B cell (primary cell): ENCODE data around the gene KRTCAP2. TPM values are rescaled to one million over a fixed set of nuclear protein-coding genes. Genes with fewer than 3 reads are reported as not detected.
A peak's percentile ranks its signal among the peaks of the same experiment; 100 is the strongest.
"Not testable (repeated sequence)": the region's sequence is repeated elsewhere in the genome, so short reads cannot be mapped to it uniquely, and the experiment has no call there.

Source experiments
- ATAC-seq: fragments of 200-7000 bp; cut with Tn5 transposase; one replicate; pipeline ENCODE4 v1.10.0; 2021; ENCODE audit warnings: low read depth, mild to moderate bottlenecking, moderate number of reproducible peaks, moderate library complexity
- CTCF ChIA-PET: fragments of 350-600 bp; sonication (Branson Sonifier 250); formaldehyde crosslinking; loops from one replicate; lab custom pipeline; 2021; ENCODE audit warnings: antibody characterized with exemption, inconsistent platforms; lab: Charles Lee
- POLR2A ChIA-PET: fragments of 350-600 bp; sonication (Branson Sonifier 250); formaldehyde crosslinking; loops from one replicate; lab custom pipeline; 2021; ENCODE audit warnings: antibody characterized with exemption; lab: Charles Lee
- DNase-seq: peaks from one replicate; pipeline ENCODE4 v3.0.0; 2013
- H2AFZ ChIP-seq: 2 replicates; pipeline ENCODE4 v1.6.1; 2012; ENCODE audit warnings: mild to moderate bottlenecking, low read depth, low read length; ENCODE audit not compliant: insufficient read depth, poor library complexity, severe bottlenecking
- H3K27ac ChIP-seq, 2 donors: 1 replicate in 1 of 2; 2 replicates in 1 of 2; pipeline ENCODE4 v1.5.1; 2012 to 2013; ENCODE audit warnings: low read length in 2 of 2, mild to moderate bottlenecking in 2 of 2, moderate library complexity in 1 of 2
- H3K27me3 ChIP-seq, 4 experiments: fragments of 200-600 bp in 1 of 4; sonication (generic) in 1 of 4; replicated peaks in 1 of 4; 1 replicate in 2 of 4; 2 replicates in 2 of 4; pipeline versions ENCODE4 v1.6.1 to v1.7.0; 2013 to 2016; ENCODE audit warnings: low read length in 3 of 4, mild to moderate bottlenecking in 2 of 4, mixed read lengths in 1 of 4, moderate library complexity in 1 of 4; ENCODE audit not compliant: insufficient read depth in 4 of 4, control insufficient read depth in 3 of 4; ENCODE audit errors: control extremely low read depth in 1 of 4
- H3K36me3 ChIP-seq, 2 experiments: replicated peaks in 1 of 2; 1 replicate in 1 of 2; 2 replicates in 1 of 2; pipeline versions ENCODE4 v1.6.1 to v1.7.1; 2013; ENCODE audit warnings: low read length in 1 of 2; ENCODE audit not compliant: insufficient read depth in 2 of 2, control insufficient read depth in 1 of 2; ENCODE audit errors: control extremely low read depth in 1 of 2, extremely low read depth in 1 of 2
- H3K4me1 ChIP-seq, 2 donors: fragments of 200-600 bp in 1 of 2; sonication (generic) in 1 of 2; 1 replicate in 1 of 2; 2 replicates in 1 of 2; pipeline versions ENCODE4 v1.5.1 to v1.6.1; 2013 to 2017; ENCODE audit warnings: low read length in 2 of 2; ENCODE audit not compliant: control insufficient read depth in 2 of 2, insufficient read depth in 2 of 2
- H3K4me2 ChIP-seq: replicated peaks from 2 replicates; pipeline ENCODE3; 2012; ENCODE audit warnings: mild to moderate bottlenecking, low read depth, low read length; ENCODE audit not compliant: poor library complexity, severe bottlenecking
- H3K4me3 ChIP-seq, 5 experiments: fragments of 200-600 bp in 1 of 5; sonication (generic) in 1 of 5; 1 replicate in 3 of 5; 2 replicates in 2 of 5; pipeline versions ENCODE4 v1.5.1 to v1.7.0; 2011 to 2016; ENCODE audit warnings: low read length in 4 of 5, mild to moderate bottlenecking in 4 of 5, low read depth in 2 of 5, control low read depth in 1 of 5, moderate library complexity in 1 of 5; ENCODE audit not compliant: insufficient read depth in 1 of 5; ENCODE audit errors: control extremely low read depth in 1 of 5, extremely low read depth in 1 of 5
- H3K79me2 ChIP-seq: fragments of 200-600 bp; sonication (generic); one replicate; pipeline ENCODE4 v1.6.0; 2016; ENCODE audit warnings: low read length; ENCODE audit not compliant: control insufficient read depth, insufficient read depth
- H3K9ac ChIP-seq: fragments of 200-600 bp; sonication (generic); 2 replicates; pipeline ENCODE4 v1.6.1; 2017; ENCODE audit warnings: mild to moderate bottlenecking, low read length, moderate library complexity
- H3K9me3 ChIP-seq, 3 donors: one replicate each; pipeline versions ENCODE4 v1.6.1 to v1.7.1; 2013; ENCODE audit warnings: low read length in 2 of 3; ENCODE audit not compliant: control insufficient read depth in 2 of 3, insufficient read depth in 1 of 3; ENCODE audit errors: control extremely low read depth in 1 of 3
- H4K20me1 ChIP-seq: 2 replicates; pipeline ENCODE4 v1.6.0; 2012; ENCODE audit warnings: mild to moderate bottlenecking, low read length; ENCODE audit not compliant: insufficient read depth, control insufficient read depth, poor library complexity, severe bottlenecking
- H3K27ac Mint-ChIP-seq: one replicate; pipeline ENCODE4 v1.8.0; 2021; ENCODE audit warnings: mixed read lengths
- H3K27me3 Mint-ChIP-seq: one replicate; pipeline ENCODE4 v1.8.0; 2021; ENCODE audit warnings: mixed read lengths
- H3K4me1 Mint-ChIP-seq: one replicate; pipeline ENCODE4 v1.8.0; 2021; ENCODE audit warnings: mixed read lengths
- H3K4me3 Mint-ChIP-seq: one replicate; pipeline ENCODE4 v1.8.0; 2021; ENCODE audit warnings: mixed read lengths
- H3K9me3 Mint-ChIP-seq: one replicate; pipeline ENCODE4 v1.8.0; 2022; ENCODE audit warnings: mixed read lengths; ENCODE audit not compliant: insufficient read depth
- EZH2 ChIP-seq: IDR thresholded peaks from 2 replicates; pipeline ENCODE4 v1.6.1; 2012; ENCODE audit warnings: borderline replicate concordance, low read depth, mild to moderate bottlenecking, moderate library complexity, low read length; ENCODE audit not compliant: insufficient read depth, poor library complexity, severe bottlenecking
- WGBS: methylation state at CpG from one replicate; pipeline ENCODE4 v1.1.5; 2013; ENCODE audit warnings: missing lambda C conversion rate; ENCODE audit not compliant: insufficient coverage; 5-methylcytosine and 5-hydroxymethylcytosine counted together
- intact Hi-C: fragments of 100-400 bp; cut with micrococcal nuclease; formaldehyde crosslinking; loops from one replicate; pipeline ENCODE4 v1.10.0; 2022
- polyA minus RNA-seq: library from RNA; depleted of rRNA, polyadenylated mRNA; stranded (reverse); fragments of >200 nt; gene quantifications from 2 replicates; pipeline ENCODE4 v1.2.3, GENCODE V29; 2012
- polyA plus RNA-seq: library from polyadenylated mRNA; depleted of rRNA; stranded (reverse); fragments of >200 nt; gene quantifications from 2 replicates; pipeline ENCODE4 v1.2.3, GENCODE V29; 2012
- total RNA-seq, 2 donors: library from RNA; stranded (reverse); fragments of 120-200 nt in 1 of 2; gene quantifications; 1 replicate in 1 of 2; 2 replicates in 1 of 2; pipeline versions ENCODE4 v1.2.3 to v1.2.4, GENCODE V29; 2013 to 2022
- TF ChIP-seq, protein P1 (sequence below): fragments of 200-600 bp; IDR thresholded peaks from one replicate; pipeline ENCODE4 v1.8.0; 2022; ENCODE audit warnings: antibody characterized with exemption, mild to moderate bottlenecking

KRTCAP2 gene
- 136 and 151 TPM in 2 replicates for total RNA-seq
- total RNA-seq (2013): 99.6 TPM
- polyA plus RNA-seq: 190 and 259 TPM in 2 replicates
- polyA minus RNA-seq: 95.3 and 110 TPM in 2 replicates

- DNase-seq (peak; percentile 95), ATAC-seq (peak; percentile 85)
- TF ChIP-seq EZH2: no peak
- TF ChIP-seq, protein P1, sequence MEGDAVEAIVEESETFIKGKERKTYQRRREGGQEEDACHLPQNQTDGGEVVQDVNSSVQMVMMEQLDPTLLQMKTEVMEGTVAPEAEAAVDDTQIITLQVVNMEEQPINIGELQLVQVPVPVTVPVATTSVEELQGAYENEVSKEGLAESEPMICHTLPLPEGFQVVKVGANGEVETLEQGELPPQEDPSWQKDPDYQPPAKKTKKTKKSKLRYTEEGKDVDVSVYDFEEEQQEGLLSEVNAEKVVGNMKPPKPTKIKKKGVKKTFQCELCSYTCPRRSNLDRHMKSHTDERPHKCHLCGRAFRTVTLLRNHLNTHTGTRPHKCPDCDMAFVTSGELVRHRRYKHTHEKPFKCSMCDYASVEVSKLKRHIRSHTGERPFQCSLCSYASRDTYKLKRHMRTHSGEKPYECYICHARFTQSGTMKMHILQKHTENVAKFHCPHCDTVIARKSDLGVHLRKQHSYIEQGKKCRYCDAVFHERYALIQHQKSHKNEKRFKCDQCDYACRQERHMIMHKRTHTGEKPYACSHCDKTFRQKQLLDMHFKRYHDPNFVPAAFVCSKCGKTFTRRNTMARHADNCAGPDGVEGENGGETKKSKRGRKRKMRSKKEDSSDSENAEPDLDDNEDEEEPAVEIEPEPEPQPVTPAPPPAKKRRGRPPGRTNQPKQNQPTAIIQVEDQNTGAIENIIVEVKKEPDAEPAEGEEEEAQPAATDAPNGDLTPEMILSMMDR: peak; percentile 89
- Mint-ChIP-seq H3K27me3 (no peaks in the 10 kb centered on the region), H3K4me1 (peaks cover 40% of the 10 kb centered on the region), H3K9me3 (no peaks in the 10 kb centered on the region), H3K27ac (peak within 1 kb of the TSS; percentile 98), H3K4me3 (peak within 1 kb of the TSS; percentile 97)
- H3K9ac ChIP-seq: peak within 1 kb of the TSS; percentile 91
- peak within 1 kb of the TSS; percentile 27 to 95 (median 73) for H3K4me3 ChIP-seq
- peaks cover 42% of the 10 kb centered on the region for H3K79me2 ChIP-seq
- CTCF ChIA-PET: interaction anchor here (0.6 to 12.7 kb wide), 42 partner anchors 9 to 420 kb away, joined by 3 to 307 read pairs (median 4); partner anchors contain the start of genes ADAM15, EFNA3, EFNA4 and FLAD1
- under 1% methylated on average over 56 of the region's 57 CpGs for WGBS
- POLR2A ChIA-PET: interaction anchor here (0.6 to 2.1 kb wide), 15 partner anchors 12 to 900 kb away, joined by 3 to 10 read pairs (median 4); partner anchors contain the start of genes DPM3, EFNA1, HAX1 and SLC50A1
- H3K27ac ChIP-seq: peak within 1 kb of the TSS; percentile 89 to 92
- no peaks in the 10 kb centered on the region for H3K27me3 ChIP-seq
- no peaks in the 10 kb centered on the region for H4K20me1 ChIP-seq
- H3K4me2 ChIP-seq: peak within 1 kb of the TSS; percentile 78
- peak within 1 kb of the TSS; percentile 97 for H2AFZ ChIP-seq
- intact Hi-C loops: loop anchor here (1.0 to 5.0 kb wide), 5 partner anchors 33 to 614 kb away; partner anchors contain the start of genes CKS1B, DPM3, SHC1 and UBE2Q1
- peaks cover 24 to 35% of the 10 kb centered on the region in 2 donors for H3K4me1 ChIP-seq
- no peaks in the 10 kb centered on the region for H3K9me3 ChIP-seq
- peaks cover 0 to 21% of the 10 kb centered on the region in 2 experiments for H3K36me3 ChIP-seq
Measured at GRCh38 chr1:155172732-155173477, at the start of gene KRTCAP2. KRTCAP2 (minus strand) TSS chr1:155173304; CDS start chr1:155173224, 80 bp downstream.

DNA sequence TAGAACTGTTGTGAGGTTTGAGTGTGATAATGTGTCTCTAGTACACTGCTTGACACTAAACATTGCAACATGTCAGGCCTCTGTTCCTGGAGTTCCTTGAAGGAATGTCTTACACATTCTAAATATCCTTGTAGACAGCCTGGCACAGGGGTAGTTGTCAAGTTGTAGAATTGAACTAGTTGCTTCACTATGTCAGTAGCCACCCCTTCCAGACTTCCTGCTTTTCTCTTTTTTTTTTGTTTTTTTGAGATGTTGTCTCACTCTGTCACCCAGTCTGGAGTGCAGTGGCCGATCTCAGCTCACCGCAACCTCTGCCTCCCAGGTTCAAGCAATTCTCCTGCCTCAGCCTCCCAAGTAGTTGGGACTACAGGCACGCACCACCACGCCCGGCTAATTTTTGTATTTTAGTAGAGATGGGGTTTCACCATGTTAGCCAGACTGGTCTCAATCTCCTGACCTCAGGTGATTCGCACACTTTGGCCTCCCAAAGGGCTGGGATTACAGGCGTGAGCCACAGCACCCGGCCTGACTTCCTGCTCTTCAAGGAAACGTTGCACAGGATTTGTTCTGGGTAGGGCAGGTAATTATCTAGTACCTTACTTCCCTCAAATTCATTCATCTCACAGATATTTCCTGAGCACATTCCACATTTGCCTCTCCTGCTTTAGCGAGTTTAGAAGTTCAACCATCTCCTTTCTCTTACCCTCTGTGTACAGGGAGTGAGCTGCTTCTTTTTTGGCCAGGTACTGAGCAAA, 47.3 kb upstream of the KRTCAP2 start:
- H3K4me3 ChIP-seq, H3K27ac ChIP-seq, H3K36me3 ChIP-seq, H3K9me3 Mint-ChIP-seq, H3K79me2 ChIP-seq, H3K9me3 ChIP-seq, H3K4me2 ChIP-seq, H4K20me1 ChIP-seq, ATAC-seq, H2AFZ ChIP-seq, intact Hi-C loops, H3K27me3 ChIP-seq, DNase-seq, H3K4me3 Mint-ChIP-seq, H3K27me3 Mint-ChIP-seq, H3K27ac Mint-ChIP-seq, H3K9ac ChIP-seq: not testable (repeated sequence)
- ChIA-PET CTCF (interaction anchor here (1.6 kb wide), 1 partner anchor 13 kb away, joined by 7 read pairs; the partner anchor contains the start of gene THBS3), POLR2A (interaction anchor here (0.8 to 1.3 kb wide), 2 partner anchors 11 to 13 kb away, joined by 3 to 6 read pairs; no protein-coding TSS in a partner anchor)
- H3K4me1 Mint-ChIP-seq: peaks cover 27% of the 10 kb centered on the region
- WGBS: 95% methylated on average over 3 of the region's 10 CpGs
- peaks cover 30 to 37% of the 10 kb centered on the region in 2 donors for H3K4me1 ChIP-seq
